ENCODE results near the gene RHOBTB3. TPM values are rescaled to one million over a fixed set of nuclear protein-coding genes. Genes with fewer than 3 reads are reported as not detected.

The RHOBTB3 gene
- total RNA-seq, 1 donor from 2014 or later: 79.7 TPM

DNA sequence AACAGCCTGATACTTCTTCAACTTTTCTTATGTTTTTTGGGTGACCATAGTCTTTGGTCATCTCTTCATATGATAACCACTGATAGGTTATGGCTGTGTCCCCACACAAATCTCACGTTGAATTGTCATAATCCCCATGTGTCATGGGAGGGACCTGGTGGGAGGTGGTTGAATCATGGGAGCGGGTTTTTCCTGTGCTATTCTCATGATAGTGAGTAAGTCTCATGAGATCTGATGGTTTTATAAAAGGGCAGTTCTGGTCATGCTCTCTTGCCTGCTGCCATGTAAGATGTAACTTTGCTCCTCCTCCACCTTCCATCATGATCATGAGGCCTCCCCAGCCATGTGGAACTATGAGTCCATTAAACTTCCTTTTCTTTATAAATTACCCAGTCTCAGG, 8.7 kb downstream of the RHOBTB3 start:
- H3K27me3 ChIP-seq (ENCODE audit: low read depth): no peaks in the 10 kb centered on the region
- TF ChIP-seq, protein P1, sequence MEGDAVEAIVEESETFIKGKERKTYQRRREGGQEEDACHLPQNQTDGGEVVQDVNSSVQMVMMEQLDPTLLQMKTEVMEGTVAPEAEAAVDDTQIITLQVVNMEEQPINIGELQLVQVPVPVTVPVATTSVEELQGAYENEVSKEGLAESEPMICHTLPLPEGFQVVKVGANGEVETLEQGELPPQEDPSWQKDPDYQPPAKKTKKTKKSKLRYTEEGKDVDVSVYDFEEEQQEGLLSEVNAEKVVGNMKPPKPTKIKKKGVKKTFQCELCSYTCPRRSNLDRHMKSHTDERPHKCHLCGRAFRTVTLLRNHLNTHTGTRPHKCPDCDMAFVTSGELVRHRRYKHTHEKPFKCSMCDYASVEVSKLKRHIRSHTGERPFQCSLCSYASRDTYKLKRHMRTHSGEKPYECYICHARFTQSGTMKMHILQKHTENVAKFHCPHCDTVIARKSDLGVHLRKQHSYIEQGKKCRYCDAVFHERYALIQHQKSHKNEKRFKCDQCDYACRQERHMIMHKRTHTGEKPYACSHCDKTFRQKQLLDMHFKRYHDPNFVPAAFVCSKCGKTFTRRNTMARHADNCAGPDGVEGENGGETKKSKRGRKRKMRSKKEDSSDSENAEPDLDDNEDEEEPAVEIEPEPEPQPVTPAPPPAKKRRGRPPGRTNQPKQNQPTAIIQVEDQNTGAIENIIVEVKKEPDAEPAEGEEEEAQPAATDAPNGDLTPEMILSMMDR (IDR thresholded peaks at IDR 0.05; ENCODE audit: borderline replicate concordance): no peak

DNA sequence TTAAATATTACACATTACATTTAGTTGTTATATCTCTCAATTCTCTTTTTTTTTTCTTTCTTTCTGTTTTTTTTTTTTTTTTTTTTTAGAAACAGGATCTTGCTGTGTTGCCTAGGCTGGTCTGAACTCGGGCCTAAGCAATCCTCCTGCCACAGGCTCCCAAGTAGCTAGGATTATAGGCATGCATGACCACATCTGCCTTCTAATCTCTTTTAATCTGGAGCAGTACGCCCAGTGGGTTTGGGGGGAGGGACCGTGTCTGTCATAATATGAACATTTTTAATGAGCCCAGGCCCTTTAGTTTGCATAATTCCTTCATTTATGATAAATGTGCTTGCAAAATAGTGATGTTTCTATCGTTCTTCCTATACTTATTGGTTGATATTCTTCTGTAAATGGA, 10.3 kb downstream of the RHOBTB3 start:
- intact Hi-C loops (cut with micrococcal nuclease): no loop called here
- Histone ChIP-seq H3K4me1 (peaks cover 40% of the 10 kb centered on the region), H3K9me3 (replicated peaks) (no peaks in the 10 kb centered on the region), H3K36me3 (peaks cover 34% of the 10 kb centered on the region), H3K27ac (replicated peaks) (no peak overlapping the region), H3K4me3 (no peak overlapping the region), H3K27me3 (ENCODE audit: low read depth) (no peaks in the 10 kb centered on the region)
- DNase-seq: no peak
- TF ChIP-seq, protein P1 (IDR thresholded peaks at IDR 0.05; ENCODE audit: borderline replicate concordance): no peak

More for the DNA sequence above, 8.7 kb downstream of the RHOBTB3 start:
- Histone ChIP-seq H3K4me1 (peaks cover 49% of the 10 kb centered on the region), H3K27ac (replicated peaks) (no peak overlapping the region), H3K4me3 (no peak overlapping the region), H3K36me3 (peaks cover 24% of the 10 kb centered on the region), H3K9me3 (replicated peaks) (no peaks in the 10 kb centered on the region)
- no peak for DNase-seq
- intact Hi-C loops (cut with micrococcal nuclease): loop anchor here (10.0 kb wide), 1 partner anchor 75 kb away; no protein-coding TSS in a partner anchor

DNA sequence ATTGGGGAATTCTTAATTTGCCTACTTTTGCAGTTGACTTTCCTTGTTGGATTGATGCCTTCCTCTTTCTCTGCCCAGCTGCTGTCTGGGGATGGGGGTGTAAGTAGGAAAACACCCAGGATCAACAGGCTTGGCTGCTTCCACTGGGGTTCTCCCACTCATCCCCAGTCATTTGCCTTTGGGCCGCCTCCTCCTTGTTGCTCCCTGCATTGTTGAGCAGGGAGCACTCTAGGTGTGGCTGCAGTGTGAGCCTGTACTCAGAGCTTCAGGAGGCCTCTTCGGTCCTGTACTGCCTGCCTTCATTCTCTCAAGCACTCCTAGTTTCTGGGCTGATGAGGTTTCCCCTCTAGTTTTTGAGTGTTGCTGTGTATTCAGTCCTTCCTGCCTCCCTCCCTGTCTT, 12.1 kb downstream of the RHOBTB3 start:
- H3K36me3 ChIP-seq: peaks cover 33% of the 10 kb centered on the region
- H3K9me3 ChIP-seq (replicated peaks): no peaks in the 10 kb centered on the region
- DNase-seq: no peak
- no peaks in the 10 kb centered on the region for H3K27me3 ChIP-seq (ENCODE audit: low read depth)
- TF ChIP-seq, protein P1 (IDR thresholded peaks at IDR 0.05; ENCODE audit: borderline replicate concordance): no peak
- intact Hi-C loops (cut with micrococcal nuclease): no loop called here
- no peak overlapping the region for H3K4me3 ChIP-seq
- no peak overlapping the region for H3K27ac ChIP-seq (replicated peaks)
- peaks cover 39% of the 10 kb centered on the region for H3K4me1 ChIP-seq

DNA sequence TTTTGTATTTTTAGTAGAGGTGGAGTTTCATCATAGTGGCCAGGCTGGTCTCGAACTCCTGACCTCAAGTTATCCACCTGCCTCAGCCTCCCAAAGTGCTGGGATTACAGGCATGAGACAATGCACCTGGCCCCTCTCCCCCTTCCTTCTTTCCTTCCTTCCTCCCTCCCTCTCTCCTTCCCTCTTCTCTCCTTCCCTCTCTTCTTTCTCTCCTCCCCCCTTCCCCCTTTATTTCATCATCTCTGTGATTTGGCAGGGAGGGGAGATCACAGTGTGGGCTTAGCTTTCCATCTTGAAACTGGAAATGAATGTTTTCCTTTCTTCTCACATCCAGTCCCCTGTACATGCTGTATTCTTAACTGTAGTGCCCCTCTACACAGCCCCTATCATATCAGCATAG, 12.7 kb downstream of the RHOBTB3 start:
- Histone ChIP-seq H3K4me1 (peaks cover 40% of the 10 kb centered on the region), H3K27me3 (ENCODE audit: low read depth) (no peaks in the 10 kb centered on the region), H3K9me3 (replicated peaks) (no peaks in the 10 kb centered on the region), H3K4me3 (no peak overlapping the region), H3K27ac (replicated peaks) (no peak overlapping the region), H3K36me3 (peaks cover 33% of the 10 kb centered on the region)
- intact Hi-C loops (cut with micrococcal nuclease): no loop called here
- DNase-seq: no peak
- TF ChIP-seq, protein P1 (IDR thresholded peaks at IDR 0.05; ENCODE audit: borderline replicate concordance): no peak

DNA sequence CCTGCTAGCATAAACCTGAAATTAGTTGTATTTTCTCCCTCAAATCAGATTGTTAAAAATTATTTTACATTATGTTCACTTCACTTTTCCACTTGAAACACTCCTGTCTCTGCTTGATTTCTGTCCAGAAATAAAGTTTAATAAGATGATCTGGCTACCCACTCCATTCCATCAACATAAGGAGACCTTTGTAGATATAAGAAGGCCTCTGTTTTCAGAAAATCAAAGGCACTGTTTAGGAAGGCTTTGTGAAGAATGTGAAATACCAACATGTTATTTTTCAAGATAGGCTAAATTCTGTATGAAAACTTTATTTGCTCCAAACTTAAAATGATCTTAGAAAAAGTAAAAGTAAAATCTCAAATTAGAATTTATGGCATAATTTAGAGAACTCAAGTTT, 15.1 kb downstream of the RHOBTB3 start:
- no peak overlapping the region for H3K4me3 ChIP-seq
- no peaks in the 10 kb centered on the region for H3K27me3 ChIP-seq (ENCODE audit: low read depth)
- intact Hi-C loops (cut with micrococcal nuclease): no loop called here
- H3K4me1 ChIP-seq: peaks cover 42% of the 10 kb centered on the region
- no peak for DNase-seq
- H3K9me3 ChIP-seq (replicated peaks): no peaks in the 10 kb centered on the region
- no peak overlapping the region for H3K27ac ChIP-seq (replicated peaks)
- TF ChIP-seq, protein P1 (IDR thresholded peaks at IDR 0.05; ENCODE audit: borderline replicate concordance): no peak
- H3K36me3 ChIP-seq: peaks cover 41% of the 10 kb centered on the region

All from left ventricle myocardium inferior (tissue), 1 donor.